Peyer's patch (tissue), 4 donors: ENCODE results near the gene CPA2.
"Not testable (repeated sequence)": the region's sequence is repeated elsewhere in the genome, so short reads cannot be mapped to it uniquely, and the experiment has no call there.

Experiments used
- POLR2A ChIP-seq, 2 donors: fragments of 450-650 bp; IDR thresholded peaks; one replicate each; pipeline ENCODE4 v1.5.1; 2017; ENCODE audit warnings: antibody characterized with exemption in 2 of 2, mild to moderate bottlenecking in 2 of 2, moderate library complexity in 2 of 2
- TF ChIP-seq, protein P1 (sequence below), 6 experiments: fragments of 450-650 bp in 4 of 6; fragments of 200-600 bp in 2 of 6; sonication (generic) in 1 of 6; IDR thresholded peaks; one replicate each; pipeline ENCODE4 v1.5.1; 2017 to 2019; ENCODE audit warnings: antibody characterized with exemption in 6 of 6, mild to moderate bottlenecking in 3 of 6, moderate library complexity in 1 of 6

DNA sequence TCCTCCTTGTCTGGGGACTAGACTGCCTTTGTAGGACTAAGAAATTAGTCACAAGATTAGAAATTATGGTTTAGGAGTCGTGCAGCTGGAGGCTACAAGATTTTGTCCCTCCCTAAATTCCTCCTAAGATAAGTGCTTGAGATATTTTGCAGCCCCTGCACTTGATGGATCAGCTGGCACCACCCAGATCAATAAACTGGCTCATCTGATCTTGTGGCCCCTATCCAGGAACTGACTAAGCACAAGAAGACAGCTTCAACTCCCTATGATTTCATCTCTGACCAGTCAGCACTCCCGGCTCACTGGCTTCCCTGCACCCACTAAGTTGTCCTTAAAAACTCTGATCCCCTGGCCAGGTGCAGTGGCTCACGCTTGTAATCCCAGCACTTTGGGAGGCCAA is 41.7 kb upstream of the CPA2 start:
- not testable (repeated sequence) for TF ChIP-seq POLR2A (IDR thresholded peaks at IDR 0.05)
- TF ChIP-seq, protein P1, sequence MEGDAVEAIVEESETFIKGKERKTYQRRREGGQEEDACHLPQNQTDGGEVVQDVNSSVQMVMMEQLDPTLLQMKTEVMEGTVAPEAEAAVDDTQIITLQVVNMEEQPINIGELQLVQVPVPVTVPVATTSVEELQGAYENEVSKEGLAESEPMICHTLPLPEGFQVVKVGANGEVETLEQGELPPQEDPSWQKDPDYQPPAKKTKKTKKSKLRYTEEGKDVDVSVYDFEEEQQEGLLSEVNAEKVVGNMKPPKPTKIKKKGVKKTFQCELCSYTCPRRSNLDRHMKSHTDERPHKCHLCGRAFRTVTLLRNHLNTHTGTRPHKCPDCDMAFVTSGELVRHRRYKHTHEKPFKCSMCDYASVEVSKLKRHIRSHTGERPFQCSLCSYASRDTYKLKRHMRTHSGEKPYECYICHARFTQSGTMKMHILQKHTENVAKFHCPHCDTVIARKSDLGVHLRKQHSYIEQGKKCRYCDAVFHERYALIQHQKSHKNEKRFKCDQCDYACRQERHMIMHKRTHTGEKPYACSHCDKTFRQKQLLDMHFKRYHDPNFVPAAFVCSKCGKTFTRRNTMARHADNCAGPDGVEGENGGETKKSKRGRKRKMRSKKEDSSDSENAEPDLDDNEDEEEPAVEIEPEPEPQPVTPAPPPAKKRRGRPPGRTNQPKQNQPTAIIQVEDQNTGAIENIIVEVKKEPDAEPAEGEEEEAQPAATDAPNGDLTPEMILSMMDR (IDR thresholded peaks at IDR 0.05): not testable (repeated sequence)
